Measurements from ENCODE around the gene TMEM165. TPM values are rescaled to one million over a fixed set of nuclear protein-coding genes. Genes with fewer than 3 reads are reported as not detected.

Gene TMEM165
- total RNA-seq, 4 donors from 2014 or later = 167 to 286 (median 236) TPM

DNA sequence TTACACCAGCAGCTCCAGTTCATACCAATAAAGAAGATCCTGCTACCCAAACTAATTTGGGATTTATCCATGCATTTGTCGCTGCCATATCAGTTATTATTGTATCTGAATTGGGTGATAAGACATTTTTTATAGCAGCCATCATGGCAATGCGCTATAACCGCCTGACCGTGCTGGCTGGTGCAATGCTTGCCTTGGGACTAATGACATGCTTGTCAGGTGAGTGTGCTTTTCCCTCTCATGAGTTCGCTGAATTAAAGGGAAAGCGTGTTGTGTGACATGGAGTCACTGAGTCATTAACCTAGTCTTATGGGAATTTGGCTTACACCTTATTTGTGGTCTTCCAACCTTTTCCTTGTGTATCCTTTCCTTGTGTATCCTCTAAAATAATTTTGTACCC is 15.9 kb downstream of the TMEM165 start:
- H3K9me3 ChIP-seq = no peaks in the 10 kb centered on the region
- H3K4me1 ChIP-seq = peaks cover 0 to 31% (median 5%) of the 10 kb centered on the region in 4 donors
- peaks cover 0 to 43% (median 8%) of the 10 kb centered on the region in 3 donors for H3K36me3 ChIP-seq
- H3K27ac ChIP-seq = no peak overlapping the region
- no peaks in the 10 kb centered on the region for H3K27me3 ChIP-seq
- 94 to 95% methylated on average over 6 of the region's 6 CpGs for WGBS, 2 donors
- DNase-seq (ENCODE audit: low spot score in 2 of 2) = no peak
- no peak overlapping the region for H3K4me3 ChIP-seq
- no peak for TF ChIP-seq EP300 (IDR thresholded peaks at IDR 0.05)
- TF ChIP-seq POLR2A (IDR thresholded peaks at IDR 0.05) = no peak
- TF ChIP-seq, protein P1, sequence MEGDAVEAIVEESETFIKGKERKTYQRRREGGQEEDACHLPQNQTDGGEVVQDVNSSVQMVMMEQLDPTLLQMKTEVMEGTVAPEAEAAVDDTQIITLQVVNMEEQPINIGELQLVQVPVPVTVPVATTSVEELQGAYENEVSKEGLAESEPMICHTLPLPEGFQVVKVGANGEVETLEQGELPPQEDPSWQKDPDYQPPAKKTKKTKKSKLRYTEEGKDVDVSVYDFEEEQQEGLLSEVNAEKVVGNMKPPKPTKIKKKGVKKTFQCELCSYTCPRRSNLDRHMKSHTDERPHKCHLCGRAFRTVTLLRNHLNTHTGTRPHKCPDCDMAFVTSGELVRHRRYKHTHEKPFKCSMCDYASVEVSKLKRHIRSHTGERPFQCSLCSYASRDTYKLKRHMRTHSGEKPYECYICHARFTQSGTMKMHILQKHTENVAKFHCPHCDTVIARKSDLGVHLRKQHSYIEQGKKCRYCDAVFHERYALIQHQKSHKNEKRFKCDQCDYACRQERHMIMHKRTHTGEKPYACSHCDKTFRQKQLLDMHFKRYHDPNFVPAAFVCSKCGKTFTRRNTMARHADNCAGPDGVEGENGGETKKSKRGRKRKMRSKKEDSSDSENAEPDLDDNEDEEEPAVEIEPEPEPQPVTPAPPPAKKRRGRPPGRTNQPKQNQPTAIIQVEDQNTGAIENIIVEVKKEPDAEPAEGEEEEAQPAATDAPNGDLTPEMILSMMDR (IDR thresholded peaks at IDR 0.05) = no peak

DNA sequence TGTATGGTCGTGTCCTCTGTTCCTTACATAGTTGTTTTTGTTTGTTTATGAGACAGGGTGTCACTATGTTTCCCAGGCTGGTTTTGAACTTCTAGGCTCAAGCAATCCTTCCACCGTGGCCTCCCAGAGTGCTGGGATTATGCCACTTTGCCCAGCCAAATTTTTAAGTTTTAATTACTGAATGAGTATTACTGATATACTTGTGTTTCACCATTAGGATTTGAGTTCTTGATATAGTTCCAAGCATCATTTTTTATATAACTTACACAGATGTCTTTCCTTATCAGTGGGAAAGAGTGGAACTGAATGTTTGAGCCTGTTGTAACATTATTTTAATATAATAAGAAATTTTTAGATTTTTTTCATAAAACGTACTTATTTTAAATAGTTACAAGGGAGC is 20.4 kb downstream of the TMEM165 start:
- H3K4me1 ChIP-seq = no peaks in the 10 kb centered on the region
- H3K36me3 ChIP-seq = peaks cover 0 to 78% (median 8%) of the 10 kb centered on the region in 3 donors
- TF ChIP-seq, protein P1 (IDR thresholded peaks at IDR 0.05) = no peak
- TF ChIP-seq POLR2A (IDR thresholded peaks at IDR 0.05) = no peak
- TF ChIP-seq EP300 (IDR thresholded peaks at IDR 0.05) = no peak
- H3K27ac ChIP-seq = no peak overlapping the region
- DNase-seq (ENCODE audit: low spot score in 2 of 2) = no peak
- H3K27me3 ChIP-seq = no peaks in the 10 kb centered on the region
- H3K4me3 ChIP-seq = no peak overlapping the region
- H3K9me3 ChIP-seq = no peaks in the 10 kb centered on the region
- WGBS, 2 donors = 93 to 97% methylated on average over 3 of the region's 3 CpGs

DNA sequence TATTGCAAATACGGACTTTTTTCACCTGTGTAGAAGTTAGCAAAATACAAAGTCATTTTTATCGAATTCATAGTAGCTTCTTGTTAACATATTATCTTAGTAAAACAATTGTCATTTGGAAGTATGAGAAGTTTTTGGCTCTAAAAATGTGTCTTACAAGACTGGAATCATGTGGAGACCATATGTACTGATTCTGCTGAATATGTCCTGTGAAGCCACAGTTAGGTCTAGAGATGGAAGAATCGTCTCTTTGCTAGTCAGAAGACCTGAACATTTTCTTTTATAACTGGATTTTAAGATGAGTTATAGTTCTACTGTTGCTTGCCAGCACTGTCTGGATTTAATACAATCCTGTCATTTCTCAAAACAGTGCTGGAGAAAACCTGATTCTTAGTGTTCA is 29.0 kb downstream of the TMEM165 start:
- H3K4me3 ChIP-seq = no peak overlapping the region
- H3K4me1 ChIP-seq = peaks cover 0 to 4% (median 0%) of the 10 kb centered on the region in 4 donors
- 83% methylated on average over 3 of the region's 3 CpGs for WGBS, 2 donors
- no peak overlapping the region for H3K27ac ChIP-seq
- H3K36me3 ChIP-seq = peaks cover 0 to 87% (median 13%) of the 10 kb centered on the region in 3 donors
- DNase-seq (ENCODE audit: low spot score in 2 of 2) = no peak
- TF ChIP-seq EP300 (IDR thresholded peaks at IDR 0.05) (no peak), POLR2A (IDR thresholded peaks at IDR 0.05) (no peak)
- TF ChIP-seq, protein P1 (IDR thresholded peaks at IDR 0.05) = no peak
- no peaks in the 10 kb centered on the region for H3K9me3 ChIP-seq
- no peaks in the 10 kb centered on the region for H3K27me3 ChIP-seq

DNA sequence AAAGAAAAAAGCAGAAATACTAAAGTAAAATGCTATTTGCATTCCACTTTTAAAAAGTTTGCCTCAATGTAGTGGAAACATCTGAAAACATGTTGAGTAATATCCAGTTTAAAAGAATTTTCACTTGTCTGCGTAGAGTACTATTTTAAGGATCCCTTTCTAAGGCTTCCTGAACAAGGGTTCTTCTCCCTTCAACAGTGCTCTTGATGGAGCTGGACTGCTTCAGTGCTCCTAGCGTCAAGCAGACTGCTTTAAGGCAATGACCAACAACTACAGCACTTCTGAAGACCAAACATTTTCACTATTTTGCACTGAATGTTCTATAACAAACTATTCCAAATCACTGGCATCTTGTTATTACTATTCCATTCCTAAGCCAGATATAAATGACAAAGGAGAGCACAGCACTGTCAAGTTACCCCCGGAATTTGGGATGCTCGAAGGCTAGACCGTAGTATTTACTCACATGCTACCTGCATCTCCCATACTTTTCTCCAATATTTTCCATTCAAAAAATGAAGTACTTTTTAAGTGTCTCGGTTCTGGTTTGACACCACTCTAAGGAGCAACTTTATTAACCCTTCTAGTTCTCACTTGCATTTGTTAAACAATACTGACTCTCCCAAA is 36.1 kb downstream of the TMEM165 start:
- Histone ChIP-seq H3K27me3 (no peaks in the 10 kb centered on the region), H3K9me3 (no peaks in the 10 kb centered on the region), H3K27ac (no peak overlapping the region), H3K36me3 (peaks cover 0 to 73% (median 0%) of the 10 kb centered on the region in 3 donors), H3K4me3 (no peak overlapping the region), H3K4me1 (peaks cover 0 to 5% (median 0%) of the 10 kb centered on the region in 4 donors)
- no peak for DNase-seq (ENCODE audit: low spot score in 2 of 2)
- 66 to 69% methylated on average over 6 of the region's 6 CpGs for WGBS, 2 donors
- TF ChIP-seq EP300 (IDR thresholded peaks at IDR 0.05) (no peak), POLR2A (IDR thresholded peaks at IDR 0.05) (no peak)
- TF ChIP-seq, protein P1 (IDR thresholded peaks at IDR 0.05) = no peak

DNA sequence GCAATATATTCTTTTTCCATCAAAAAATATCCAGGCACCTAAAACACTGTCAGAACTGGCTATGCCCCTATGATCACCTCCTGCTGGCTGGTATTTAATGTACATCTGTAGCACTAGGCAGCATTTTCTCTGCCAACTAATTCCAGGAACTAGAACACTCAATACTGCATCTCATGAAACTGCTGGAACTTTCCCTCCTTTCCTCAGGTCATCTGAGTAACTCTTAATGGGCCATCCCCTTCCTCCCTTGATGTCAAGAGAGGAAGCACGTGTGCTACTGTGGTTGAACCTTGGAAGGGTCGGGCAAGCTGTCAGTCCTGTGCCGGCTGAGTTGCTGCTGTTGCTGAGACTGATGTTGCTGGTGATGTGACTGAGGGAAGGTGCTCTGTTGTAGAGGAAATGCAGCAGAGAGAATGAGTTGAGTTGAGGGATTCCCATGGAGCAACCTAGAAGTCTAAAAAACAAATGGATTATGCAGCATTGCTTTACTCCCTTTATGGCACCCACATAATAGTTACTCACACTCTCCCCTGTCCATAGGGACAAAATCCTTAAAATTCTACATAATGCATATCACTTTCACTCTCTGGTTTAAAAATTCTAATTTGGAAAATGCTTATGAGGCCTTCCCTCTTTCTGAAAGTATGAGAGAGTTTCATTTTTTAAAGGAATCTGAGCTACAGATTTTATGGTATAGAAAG is 39.5 kb downstream of the TMEM165 start:
- no peak for DNase-seq (ENCODE audit: low spot score in 2 of 2)
- TF ChIP-seq, protein P1 (IDR thresholded peaks at IDR 0.05) = peak in 1 of 5 experiments; percentile 12
- no peak for TF ChIP-seq POLR2A (IDR thresholded peaks at IDR 0.05)
- Histone ChIP-seq H3K4me3 (no peak overlapping the region), H3K9me3 (no peaks in the 10 kb centered on the region), H3K36me3 (peaks cover 0 to 66% (median 0%) of the 10 kb centered on the region in 3 donors), H3K27ac (no peak overlapping the region), H3K4me1 (peaks cover 0 to 5% (median 0%) of the 10 kb centered on the region in 4 donors), H3K27me3 (no peaks in the 10 kb centered on the region)
- WGBS, 2 donors = 36 to 45% methylated on average over 3 of the region's 3 CpGs

All from tibial nerve (tissue), 4 donors.